Body of pancreas (tissue), 4 donors: ENCODE data around the gene TACC2. TPM values are rescaled to one million over a fixed set of nuclear protein-coding genes. Genes with fewer than 3 reads are reported as not detected.

ENCODE experiments used
- ATAC-seq: fragments of 150-250 bp; one replicate; pipeline ENCODE4 v1.9.1; 2016
- DNase-seq, 4 donors: peaks; one replicate each; pipeline ENCODE4 v3.0.0-alpha.2; 2019
- H3K27ac ChIP-seq, 4 donors: fragments of 200-600 bp; sonication (generic); 1 replicate in 3 of 4; 2 replicates in 1 of 4; pipeline versions ENCODE4 v1.5.1 to v1.6.1; 2016 to 2019; ENCODE audit warnings: mild to moderate bottlenecking in 1 of 4, mixed read lengths in 1 of 4, moderate library complexity in 1 of 4
- H3K27me3 ChIP-seq, 2 donors: fragments of 200-600 bp; sonication (generic); one replicate each; pipeline ENCODE4 v1.6.0; 2016; ENCODE audit warnings: mild to moderate bottlenecking in 1 of 2
- H3K36me3 ChIP-seq, 2 donors: fragments of 200-600 bp; sonication (generic); replicated peaks in 1 of 2; 2 replicates each; pipeline ENCODE4 v1.5.1; 2016; ENCODE audit warnings: low read depth in 2 of 2; ENCODE audit not compliant: insufficient read depth in 1 of 2
- H3K4me1 ChIP-seq: fragments of 200-600 bp; sonication (generic); one replicate; pipeline ENCODE4 v1.6.0; 2016
- H3K4me3 ChIP-seq, 2 donors: fragments of 200-600 bp; sonication (generic); 1 replicate in 1 of 2; 2 replicates in 1 of 2; pipeline ENCODE4 v1.5.1; 2016 to 2019
- H3K9me3 ChIP-seq, 3 donors: fragments of 200-600 bp; sonication (generic); 1 replicate in 2 of 3; 2 replicates in 1 of 3; pipeline ENCODE4 v1.5.1; 2016
- CTCF ChIP-seq, 7 experiments: fragments of 450-650 bp in 4 of 7; fragments of 200-600 bp in 3 of 7; sonication (generic) in 3 of 7; IDR thresholded peaks; one replicate each; pipeline ENCODE4 v1.5.1; 2016 to 2019; ENCODE audit warnings: antibody characterized with exemption in 7 of 7
- POLR2A ChIP-seq, 3 donors: fragments of 450-650 bp; IDR thresholded peaks; one replicate each; pipeline ENCODE4 v1.6.1; 2016; ENCODE audit warnings: antibody characterized with exemption in 3 of 3, mild to moderate bottlenecking in 2 of 3
- WGBS, 2 donors: methylation state at CpG; one replicate each; pipeline ENCODE4 v1.1.5; 2017; 5-methylcytosine and 5-hydroxymethylcytosine counted together
- intact Hi-C: fragments of 100-400 bp; cut with DNase I; formaldehyde crosslinking; loops from one replicate; pipeline ENCODE4 v1.15.1; 2023
- total RNA-seq, 2 donors: library from RNA; depleted of rRNA; stranded (reverse); fragments of >200 nt; gene quantifications; one replicate each; pipeline ENCODE4 v1.1.0, GENCODE V29; 2016

TACC2 gene
- total RNA-seq, 2 donors from 2014 or later: 29.0 to 38.7 TPM

GRCh38 chr10:122210481-122211265 lies 221.7 kb downstream of the TACC2 start:
- intact Hi-C loops: no loop called here
- H3K36me3 ChIP-seq: no peaks in the 10 kb centered on the region
- ATAC-seq (no peak), DNase-seq (no peak)
- WGBS, 2 donors: 91 to 95% methylated on average over 20 to 30 of the region's 30 CpGs
- H3K27ac ChIP-seq: no peak overlapping the region
- no peaks in the 10 kb centered on the region for H3K9me3 ChIP-seq
- H3K4me1 ChIP-seq: no peaks in the 10 kb centered on the region
- no peak overlapping the region for H3K4me3 ChIP-seq
- no peaks in the 10 kb centered on the region for H3K27me3 ChIP-seq
- TF ChIP-seq POLR2A (IDR thresholded peaks at IDR 0.05): no peak
- no peak for TF ChIP-seq CTCF (IDR thresholded peaks at IDR 0.05)

GRCh38 chr10:122213364-122213763 lies 224.4 kb downstream of the TACC2 start:
- H3K36me3 ChIP-seq: peaks cover 0 to 6% of the 10 kb centered on the region in 2 donors

GRCh38 chr10:122213766-122214165 lies 224.8 kb downstream of the TACC2 start:
- ATAC-seq: no peak
- peaks cover 0 to 8% of the 10 kb centered on the region in 2 donors for H3K36me3 ChIP-seq
- 90 to 91% methylated on average over 7 of the region's 7 CpGs for WGBS, 2 donors

More at GRCh38 chr10:122213364-122213763, 224.4 kb downstream of the TACC2 start:
- no peaks in the 10 kb centered on the region for H3K27me3 ChIP-seq
- no peak overlapping the region for H3K27ac ChIP-seq
- no peak for TF ChIP-seq POLR2A (IDR thresholded peaks at IDR 0.05)
- no peak for TF ChIP-seq CTCF (IDR thresholded peaks at IDR 0.05)
- ATAC-seq (no peak), DNase-seq (no peak)
- H3K4me1 ChIP-seq: no peaks in the 10 kb centered on the region
- H3K4me3 ChIP-seq: no peak overlapping the region
- H3K9me3 ChIP-seq: no peaks in the 10 kb centered on the region
- WGBS, 2 donors: 84 to 88% methylated on average over 3 of the region's 3 CpGs
- intact Hi-C loops: no loop called here

GRCh38 chr10:122216047-122216446 lies 227.1 kb downstream of the TACC2 start:
- DNase-seq (no peak), ATAC-seq (no peak)
- Histone ChIP-seq H3K4me1 (no peaks in the 10 kb centered on the region), H3K4me3 (no peak overlapping the region), H3K36me3 (peaks cover 0 to 8% of the 10 kb centered on the region in 2 donors), H3K27ac (no peak overlapping the region), H3K27me3 (no peaks in the 10 kb centered on the region), H3K9me3 (no peaks in the 10 kb centered on the region)
- 92 to 97% methylated on average over 2 of the region's 2 CpGs for WGBS, 2 donors
- no peak for TF ChIP-seq POLR2A (IDR thresholded peaks at IDR 0.05)
- TF ChIP-seq CTCF (IDR thresholded peaks at IDR 0.05): no peak
- intact Hi-C loops: no loop called here

More at GRCh38 chr10:122213766-122214165, 224.8 kb downstream of the TACC2 start:
- no peak for TF ChIP-seq CTCF (IDR thresholded peaks at IDR 0.05)
- no peak for TF ChIP-seq POLR2A (IDR thresholded peaks at IDR 0.05)
- Histone ChIP-seq H3K4me3 (no peak overlapping the region), H3K27me3 (no peaks in the 10 kb centered on the region), H3K4me1 (no peaks in the 10 kb centered on the region), H3K27ac (no peak overlapping the region), H3K9me3 (no peaks in the 10 kb centered on the region)
- intact Hi-C loops: no loop called here
- no peak for DNase-seq

GRCh38 chr10:122219340-122219739 lies 230.4 kb downstream of the TACC2 start:
- H3K27ac ChIP-seq: no peak overlapping the region
- intact Hi-C loops: no loop called here
- peaks cover 0 to 8% of the 10 kb centered on the region in 2 donors for H3K36me3 ChIP-seq
- H3K4me1 ChIP-seq: no peaks in the 10 kb centered on the region
- DNase-seq (no peak), ATAC-seq (no peak)
- no peak for TF ChIP-seq POLR2A (IDR thresholded peaks at IDR 0.05)
- TF ChIP-seq CTCF (IDR thresholded peaks at IDR 0.05): no peak
- no peak overlapping the region for H3K4me3 ChIP-seq
- H3K9me3 ChIP-seq: no peaks in the 10 kb centered on the region
- no peaks in the 10 kb centered on the region for H3K27me3 ChIP-seq
- 91 to 96% methylated on average over 6 of the region's 6 CpGs for WGBS, 2 donors
